ENCODE results near the gene TBC1D22B. TPM values are rescaled to one million over a fixed set of nuclear protein-coding genes. Genes with fewer than 3 reads are reported as not detected.

The TBC1D22B gene
- total and polyA plus RNA-seq, 2 experiments from 2014 or later = 9.1 to 19.9 TPM

GRCh38 chr6:37282371-37282770 is 24.8 kb downstream of the TBC1D22B start:
- no peak overlapping the region for H3K4me2 ChIP-seq
- no peak overlapping the region for H3K27ac ChIP-seq (ENCODE audit: low read depth)
- peaks cover 5% of the 10 kb centered on the region for H3K79me2 ChIP-seq (replicated peaks; ENCODE audit: insufficient read depth)
- H3K4me3 Mint-ChIP-seq = no peak overlapping the region
- DNase-seq (ENCODE audit: low spot score) (no peak), ATAC-seq (no peak)
- no peak overlapping the region for H2AFZ ChIP-seq
- H3K27me3 ChIP-seq (ENCODE audit: insufficient read depth) = no peaks in the 10 kb centered on the region
- no peaks in the 10 kb centered on the region for H3K27me3 Mint-ChIP-seq (ENCODE audit: insufficient read depth, low read depth, poor library complexity)
- TF ChIP-seq STAT1 (IDR thresholded peaks at IDR 0.05; ENCODE audit: unreplicated experiment) = no peak
- no peak for TF ChIP-seq CREB1 (CRISPR knock-in tag; IDR thresholded peaks at IDR 0.05; ENCODE audit: low read depth)
- no peak for TF ChIP-seq EZH2phosphoT487 (IDR thresholded peaks at IDR 0.05; ENCODE audit: unreplicated experiment)
- no peak for TF ChIP-seq JUNB (IDR thresholded peaks at IDR 0.05; ENCODE audit: unreplicated experiment)
- no peak for TF ChIP-seq ETS1 (IDR thresholded peaks at IDR 0.05)
- TF ChIP-seq POLR2AphosphoS5 (IDR thresholded peaks at IDR 0.05; ENCODE audit: low read depth) = no peak
- no peak for TF ChIP-seq ZNF114 (CRISPR knock-in tag; IDR thresholded peaks at IDR 0.05)
- no peak for TF ChIP-seq ZNF462 (CRISPR knock-in tag; IDR thresholded peaks at IDR 0.05)
- H3K4me1 ChIP-seq (ENCODE audit: insufficient read depth) = no peaks in the 10 kb centered on the region
- H4K20me1 ChIP-seq (replicated peaks; ENCODE audit: insufficient read depth) = peaks cover 10% of the 10 kb centered on the region; the same call in 1 of the 2 replicates
- H3K27ac Mint-ChIP-seq = no peak overlapping the region; the same call in 1 of the 2 replicates
- no peaks in the 10 kb centered on the region for H3K9me2 ChIP-seq (ENCODE audit: insufficient read depth)
- H3K36me3 Mint-ChIP-seq (ENCODE audit: low read depth) = peaks cover 55% of the 10 kb centered on the region
- H3K4me1 Mint-ChIP-seq = no peaks in the 10 kb centered on the region
- no peak overlapping the region for H3K4me3 ChIP-seq
- no peaks in the 10 kb centered on the region for H3F3A ChIP-seq (replicated peaks; ENCODE audit: low read depth)
- peaks cover 27% of the 10 kb centered on the region for H3K36me3 ChIP-seq (ENCODE audit: insufficient read depth)
- H3K9me3 Mint-ChIP-seq = no peaks in the 10 kb centered on the region
